K562 treated with DMSO at 1 percent for 4 hours (cell line): ENCODE results near the gene ZNF682. TPM values are rescaled to one million over a fixed set of nuclear protein-coding genes. Genes with fewer than 3 reads are reported as not detected.

Experiments
- total RNA-seq: library from RNA; unstranded; fragments of 300-600 nt; gene quantifications from 2 replicates; pipeline ENCODE4 v1.2.3, GENCODE V29; 2022; ENCODE audit not compliant: insufficient read depth

ZNF682 gene
- not detected in 2 replicates for total RNA-seq

DNA sequence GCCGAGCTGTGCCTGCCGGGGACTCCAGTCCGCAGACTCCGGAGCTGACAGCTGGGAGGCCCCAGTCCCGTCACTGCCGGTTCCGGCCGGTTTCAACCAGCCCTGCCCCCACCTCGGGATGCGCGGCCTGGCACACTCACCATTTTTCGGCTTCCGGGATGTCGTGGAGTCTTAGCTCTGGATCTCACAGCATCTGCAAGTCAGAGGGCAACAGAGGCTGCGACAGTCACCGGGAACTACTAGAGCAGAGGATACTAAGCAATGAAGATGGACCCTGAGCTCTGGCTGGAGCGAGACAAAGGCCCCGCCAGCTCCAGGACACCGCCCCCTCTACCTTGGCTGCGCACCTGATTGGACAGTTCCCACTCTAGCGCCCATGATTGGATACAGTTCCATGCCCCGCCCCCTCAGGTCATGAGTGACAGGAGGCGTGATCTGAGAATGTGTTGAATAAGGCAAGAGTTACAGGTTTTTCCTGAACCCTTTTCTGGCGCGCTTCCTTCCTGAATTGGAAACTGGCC is at the start of gene ZNF682:
Gene ZNF682 (minus strand): TSS at position 303 of the 521 bp plus-strand sequence. CDS start 160 bp downstream, at position 143.

DNA sequence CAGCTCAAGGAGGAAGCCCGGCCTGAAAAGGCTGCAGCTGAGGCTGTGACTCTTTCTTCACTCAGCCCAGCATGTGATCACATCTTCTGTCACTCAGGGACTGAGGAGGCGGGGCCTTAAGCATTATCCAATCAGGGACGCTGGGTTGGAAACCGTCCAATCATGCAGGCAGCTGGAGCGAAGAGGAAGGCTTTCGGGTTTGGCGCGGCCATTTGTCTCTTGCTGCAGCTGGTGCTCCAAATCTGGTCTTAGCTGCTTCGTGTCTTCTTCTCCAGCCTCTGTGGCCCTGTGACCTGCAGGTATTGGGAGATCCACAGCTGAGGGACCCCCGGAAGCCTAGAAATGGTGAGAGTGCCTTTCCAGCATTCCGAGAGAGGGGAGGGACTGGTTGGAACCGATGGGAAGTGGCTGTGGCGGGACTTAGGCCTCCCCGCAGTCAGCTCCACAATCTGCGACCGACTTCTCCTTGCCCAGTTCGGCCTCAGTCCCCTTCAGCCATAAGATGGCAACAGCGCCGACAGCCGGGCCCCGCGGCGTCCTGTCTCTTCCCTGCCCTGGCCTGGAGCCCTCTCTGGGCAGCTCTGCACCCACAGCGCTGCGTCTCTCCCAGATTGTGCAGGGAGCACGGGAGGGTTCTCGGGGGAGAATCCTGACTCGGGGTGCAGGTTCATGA is 38.6 kb upstream of the ZNF682 start, which contains the start of gene ZNF90:
Gene ZNF90 (plus strand): TSS at position 210 of the 673 bp plus-strand sequence. CDS start 133 bp downstream, at position 343.

Other genes starting within 250 kb of the ZNF682 start
- not detected in 2 replicates for gene ZNF506, start 217.8 kb downstream of the ZNF682 start, total RNA-seq
- gene ZNF253, start 173.6 kb downstream of the ZNF682 start, total RNA-seq: 2.4 and 4.5 TPM in 2 replicates
- gene ZNF93, start 138.6 kb downstream of the ZNF682 start, total RNA-seq: 7.1 and 15.1 TPM in 2 replicates
- gene ZNF90, start 38.5 kb upstream of the ZNF682 start, total RNA-seq: 0.97 and 2.3 TPM in 2 replicates
- gene ZNF486, start 127.7 kb upstream of the ZNF682 start, total RNA-seq: 2.1 and 4.2 TPM in 2 replicates